DOHH2 (cell line): Measurements from ENCODE around the gene FOXP2.
"Not testable (repeated sequence)": the region's sequence is repeated elsewhere in the genome, so short reads cannot be mapped to it uniquely, and the experiment has no call there.

Experiments used
- H3F3A ChIP-seq: fragments of 200-600 bp; sonication (generic), shearing (Covaris generic); 2 replicates; pipeline ENCODE4 v1.6.0; 2016; ENCODE audit warnings: antibody characterized with exemption, mild to moderate bottlenecking; ENCODE audit not compliant: control insufficient read depth, insufficient read depth
- H3K27ac ChIP-seq: fragments of 200-600 bp; sonication (generic); 2 replicates; pipeline ENCODE4 v1.5.1; 2014; ENCODE audit warnings: low read depth, mild to moderate bottlenecking, low read length, moderate library complexity
- H3K27me3 ChIP-seq: fragments of 200-600 bp; sonication (generic); 2 replicates; pipeline ENCODE4 v1.6.1; 2014; ENCODE audit warnings: mild to moderate bottlenecking, low read length, mixed read lengths; ENCODE audit not compliant: control insufficient read depth
- H3K36me3 ChIP-seq: fragments of 200-600 bp; sonication (generic); 2 replicates; pipeline ENCODE4 v1.6.1; 2014; ENCODE audit warnings: mild to moderate bottlenecking, low read length, moderate library complexity, mixed read lengths; ENCODE audit not compliant: control insufficient read depth
- H3K4me1 ChIP-seq: fragments of 200-600 bp; sonication (generic); 2 replicates; pipeline ENCODE4 v1.6.1; 2014; ENCODE audit warnings: mild to moderate bottlenecking, low read length, mixed read lengths; ENCODE audit not compliant: control insufficient read depth
- H3K4me2 ChIP-seq: fragments of 200-600 bp; sonication (generic); 2 replicates; pipeline ENCODE4 v1.6.0; 2014; ENCODE audit warnings: mild to moderate bottlenecking, low read length, moderate library complexity
- H3K4me3 ChIP-seq: fragments of 200-600 bp; sonication (generic); 2 replicates; pipeline ENCODE4 v1.5.1; 2014; ENCODE audit warnings: mild to moderate bottlenecking, low read length, mixed read lengths
- H3K79me2 ChIP-seq: fragments of 200-600 bp; sonication (generic); 2 replicates; pipeline ENCODE4 v1.6.1; 2014; ENCODE audit warnings: mild to moderate bottlenecking, low read length, mixed read lengths; ENCODE audit not compliant: control insufficient read depth
- H3K9me2 ChIP-seq: fragments of 200-600 bp; sonication (generic); replicated peaks from 2 replicates; pipeline ENCODE4 v1.6.1; 2014; ENCODE audit warnings: mild to moderate bottlenecking, low read length, mixed read lengths; ENCODE audit not compliant: control insufficient read depth
- H3K9me3 ChIP-seq: fragments of 200-600 bp; sonication (generic); 2 replicates; pipeline ENCODE4 v1.6.1; 2014; ENCODE audit warnings: antibody characterized with exemption, low read length, mixed read lengths; ENCODE audit not compliant: control insufficient read depth, insufficient read depth
- H4K20me1 ChIP-seq: fragments of 200-600 bp; sonication (generic); 2 replicates; pipeline ENCODE4 v1.6.0; 2014; ENCODE audit warnings: low read depth, mild to moderate bottlenecking, antibody characterized with exemption, low read length, moderate library complexity; ENCODE audit not compliant: control insufficient read depth, insufficient read depth
- EZH2phosphoT487 ChIP-seq: fragments of 200-600 bp; sonication (generic); IDR thresholded peaks from 2 replicates; pipeline ENCODE4 v1.6.1; 2017; ENCODE audit warnings: borderline replicate concordance, mild to moderate bottlenecking, antibody characterized with exemption, low read length, moderate library complexity, mixed read lengths
- TF ChIP-seq, protein P1 (sequence below): fragments of 200-600 bp; sonication (generic); IDR thresholded peaks from one replicate; pipeline ENCODE4 v1.5.1; 2014; ENCODE audit warnings: antibody characterized with exemption, mild to moderate bottlenecking, low read depth, low read length; ENCODE audit not compliant: poor library complexity, severe bottlenecking

FOXP2 gene

DNA sequence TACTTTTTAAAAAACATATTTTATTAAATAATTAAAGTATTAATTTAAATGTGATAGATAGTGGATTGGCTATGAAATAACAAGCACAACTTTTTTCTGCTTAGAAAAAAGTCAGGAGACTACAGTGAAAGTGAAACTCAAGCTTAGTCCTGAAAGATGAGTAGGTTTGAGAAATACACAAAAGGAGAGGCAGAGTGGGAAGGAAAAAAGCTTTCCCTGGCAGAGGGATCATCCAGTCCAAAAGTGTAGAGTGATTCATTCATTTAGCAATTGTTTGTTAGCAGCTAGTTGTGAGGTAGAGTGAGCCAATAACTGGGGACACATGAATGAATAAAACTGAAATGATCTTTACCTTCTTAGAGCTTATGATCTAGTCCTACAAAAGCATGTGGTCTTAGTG is 93.5 kb downstream of the FOXP2 start:
- TF ChIP-seq EZH2phosphoT487 = no peak
- TF ChIP-seq, protein P1, sequence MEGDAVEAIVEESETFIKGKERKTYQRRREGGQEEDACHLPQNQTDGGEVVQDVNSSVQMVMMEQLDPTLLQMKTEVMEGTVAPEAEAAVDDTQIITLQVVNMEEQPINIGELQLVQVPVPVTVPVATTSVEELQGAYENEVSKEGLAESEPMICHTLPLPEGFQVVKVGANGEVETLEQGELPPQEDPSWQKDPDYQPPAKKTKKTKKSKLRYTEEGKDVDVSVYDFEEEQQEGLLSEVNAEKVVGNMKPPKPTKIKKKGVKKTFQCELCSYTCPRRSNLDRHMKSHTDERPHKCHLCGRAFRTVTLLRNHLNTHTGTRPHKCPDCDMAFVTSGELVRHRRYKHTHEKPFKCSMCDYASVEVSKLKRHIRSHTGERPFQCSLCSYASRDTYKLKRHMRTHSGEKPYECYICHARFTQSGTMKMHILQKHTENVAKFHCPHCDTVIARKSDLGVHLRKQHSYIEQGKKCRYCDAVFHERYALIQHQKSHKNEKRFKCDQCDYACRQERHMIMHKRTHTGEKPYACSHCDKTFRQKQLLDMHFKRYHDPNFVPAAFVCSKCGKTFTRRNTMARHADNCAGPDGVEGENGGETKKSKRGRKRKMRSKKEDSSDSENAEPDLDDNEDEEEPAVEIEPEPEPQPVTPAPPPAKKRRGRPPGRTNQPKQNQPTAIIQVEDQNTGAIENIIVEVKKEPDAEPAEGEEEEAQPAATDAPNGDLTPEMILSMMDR = no peak
- no peaks in the 10 kb centered on the region for H4K20me1 ChIP-seq
- H3K9me2 ChIP-seq = no peaks in the 10 kb centered on the region
- no peaks in the 10 kb centered on the region for H3K79me2 ChIP-seq
- H3K27ac ChIP-seq = no peak overlapping the region
- H3K4me2 ChIP-seq = no peak overlapping the region
- no peaks in the 10 kb centered on the region for H3K9me3 ChIP-seq
- H3K36me3 ChIP-seq = no peaks in the 10 kb centered on the region
- H3K4me3 ChIP-seq = no peak overlapping the region
- no peaks in the 10 kb centered on the region for H3F3A ChIP-seq
- H3K27me3 ChIP-seq = no peaks in the 10 kb centered on the region
- no peaks in the 10 kb centered on the region for H3K4me1 ChIP-seq

DNA sequence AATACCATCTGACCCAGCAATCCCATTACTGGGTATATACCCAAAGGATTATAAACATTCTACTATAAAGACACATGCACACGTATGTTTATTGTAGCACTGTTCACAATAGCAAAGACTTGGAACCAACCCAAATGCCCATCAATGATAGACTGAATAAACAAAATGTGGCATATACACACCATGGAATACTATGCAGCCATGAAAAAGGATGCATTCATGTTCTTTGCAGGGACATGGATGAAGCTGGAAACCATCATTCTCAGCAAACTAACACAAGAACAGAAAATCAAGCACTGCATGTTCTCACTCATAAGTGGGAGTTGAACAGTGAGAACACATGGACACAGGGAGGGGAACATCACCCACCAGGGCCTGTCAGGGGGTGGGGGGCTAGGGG is 96.2 kb downstream of the FOXP2 start:
- H3K27ac ChIP-seq, H3K27me3 ChIP-seq, H3K36me3 ChIP-seq, H3K9me3 ChIP-seq, H3K4me3 ChIP-seq, H3K9me2 ChIP-seq, H3K4me1 ChIP-seq, H3F3A ChIP-seq, H4K20me1 ChIP-seq, H3K4me2 ChIP-seq, H3K79me2 ChIP-seq: not testable (repeated sequence)

DNA sequence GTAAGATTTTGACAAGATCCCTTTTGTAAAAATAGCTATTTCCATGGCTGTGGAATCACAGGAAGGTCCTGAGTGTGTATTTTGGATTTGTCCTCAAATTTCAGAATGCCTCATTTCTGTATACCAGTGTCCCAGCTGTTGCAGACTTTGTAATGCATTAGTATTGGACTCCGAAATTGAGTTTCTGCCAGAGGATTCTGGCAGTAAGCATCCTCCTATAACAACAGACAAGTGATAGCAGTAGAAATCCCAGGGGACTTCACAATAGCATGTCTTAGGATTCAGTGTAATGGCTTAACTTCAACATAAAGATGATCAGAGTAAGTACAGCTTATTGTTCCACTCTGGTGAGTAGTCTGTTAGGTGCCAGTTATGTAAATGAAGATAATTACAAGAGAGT is 104.6 kb downstream of the FOXP2 start:
- Histone ChIP-seq H3K79me2 (no peaks in the 10 kb centered on the region), H3K4me3 (no peak overlapping the region), H3K9me3 (no peaks in the 10 kb centered on the region), H3K9me2 (no peaks in the 10 kb centered on the region), H3K27ac (no peak overlapping the region), H3K36me3 (no peaks in the 10 kb centered on the region), H3K4me1 (no peaks in the 10 kb centered on the region), H3K27me3 (no peaks in the 10 kb centered on the region), H4K20me1 (no peaks in the 10 kb centered on the region), H3K4me2 (no peak overlapping the region), H3F3A (no peaks in the 10 kb centered on the region)
- TF ChIP-seq, protein P1 = no peak
- no peak for TF ChIP-seq EZH2phosphoT487

DNA sequence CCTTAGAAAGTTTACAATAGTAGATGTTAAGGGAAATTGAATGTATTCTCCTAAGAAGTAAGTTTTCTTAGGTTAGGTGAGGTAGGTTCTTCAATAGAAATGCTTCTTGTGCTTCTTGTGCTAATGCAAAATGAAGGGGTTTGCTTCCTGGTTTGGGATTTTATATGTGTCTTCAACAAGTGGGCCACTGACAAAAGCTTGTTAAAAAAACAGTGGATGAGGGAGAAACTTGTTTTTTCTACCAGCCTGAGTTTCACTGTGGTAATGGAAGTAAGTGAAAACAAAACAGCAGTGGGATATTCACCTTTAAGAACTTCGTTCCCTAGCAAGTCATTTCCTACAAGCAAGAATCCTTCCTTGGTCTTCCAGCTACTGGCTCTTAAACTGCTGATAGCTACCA is 107.5 kb downstream of the FOXP2 start:
- H3F3A ChIP-seq = no peaks in the 10 kb centered on the region
- H3K4me1 ChIP-seq = no peaks in the 10 kb centered on the region
- no peaks in the 10 kb centered on the region for H3K9me2 ChIP-seq
- no peaks in the 10 kb centered on the region for H3K27me3 ChIP-seq
- no peak overlapping the region for H3K4me3 ChIP-seq
- H3K9me3 ChIP-seq = no peaks in the 10 kb centered on the region
- H3K79me2 ChIP-seq = no peaks in the 10 kb centered on the region
- TF ChIP-seq, protein P1 = no peak
- no peak for TF ChIP-seq EZH2phosphoT487
- H3K27ac ChIP-seq = no peak overlapping the region
- H4K20me1 ChIP-seq = no peaks in the 10 kb centered on the region
- H3K36me3 ChIP-seq = no peaks in the 10 kb centered on the region
- no peak overlapping the region for H3K4me2 ChIP-seq
